T-helper 2 cell treated with Interferon-gamma antibody and Interleukin-4, amounts not matched to agents 5 μg/mL and 100 μg/mL, for 36 hours (primary cell): ENCODE measurements around the gene SERPINF2.

ENCODE experiments used
- DNase-seq: peaks from one replicate; pipeline ENCODE4 v3.0.0; 2021; ENCODE audit warnings: low spot score
- H3K27ac Mint-ChIP-seq: one replicate; pipeline ENCODE4 v1.8.0; 2021; ENCODE audit warnings: mild to moderate bottlenecking, mixed read lengths
- H3K27me3 Mint-ChIP-seq: one replicate; pipeline ENCODE4 v1.8.0; 2021; ENCODE audit warnings: low read depth, mixed read lengths
- H3K36me3 Mint-ChIP-seq: one replicate; pipeline ENCODE4 v1.8.0; 2021; ENCODE audit warnings: low read depth, mixed read lengths
- H3K4me1 Mint-ChIP-seq: one replicate; pipeline ENCODE4 v1.8.0; 2021; ENCODE audit warnings: low read depth, mixed read lengths
- H3K4me3 Mint-ChIP-seq: one replicate; pipeline ENCODE4 v1.8.0; 2022; ENCODE audit warnings: mild to moderate bottlenecking, moderate library complexity, mixed read lengths
- H3K9me3 Mint-ChIP-seq: one replicate; pipeline ENCODE4 v1.8.0; 2021; ENCODE audit warnings: mixed read lengths

SERPINF2 gene

DNA sequence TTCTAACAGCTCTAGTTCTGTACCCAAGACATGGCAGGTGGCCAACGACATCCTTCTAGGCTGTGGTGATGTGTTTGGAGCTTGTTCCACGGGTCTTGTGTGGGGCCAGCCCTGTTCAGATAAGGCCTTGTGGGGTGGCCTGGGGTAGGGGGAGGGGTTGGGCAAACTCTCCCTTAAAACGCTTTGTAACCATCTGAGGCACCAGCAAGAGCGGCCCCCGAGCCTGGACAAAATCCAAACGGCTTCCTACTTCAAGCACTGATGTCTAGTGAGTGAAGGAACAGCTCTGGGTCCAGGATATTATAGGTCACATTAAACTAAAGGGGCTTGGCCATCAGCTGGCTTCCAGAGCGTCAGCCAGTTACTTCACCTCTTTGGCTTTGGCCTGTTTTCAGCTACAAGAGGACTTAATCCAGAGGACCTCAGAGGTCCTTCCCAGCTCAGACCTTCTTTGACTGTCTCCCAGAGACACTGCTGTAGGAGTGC lies 31.1 kb downstream of the SERPINF2 start:
- Mint-ChIP-seq H3K4me3 (no peak overlapping the region), H3K27me3 (no peaks in the 10 kb centered on the region), H3K9me3 (no peaks in the 10 kb centered on the region), H3K36me3 (peaks cover 18% of the 10 kb centered on the region), H3K27ac (no peak overlapping the region), H3K4me1 (peaks cover 7% of the 10 kb centered on the region)
- DNase-seq = no peak

DNA sequence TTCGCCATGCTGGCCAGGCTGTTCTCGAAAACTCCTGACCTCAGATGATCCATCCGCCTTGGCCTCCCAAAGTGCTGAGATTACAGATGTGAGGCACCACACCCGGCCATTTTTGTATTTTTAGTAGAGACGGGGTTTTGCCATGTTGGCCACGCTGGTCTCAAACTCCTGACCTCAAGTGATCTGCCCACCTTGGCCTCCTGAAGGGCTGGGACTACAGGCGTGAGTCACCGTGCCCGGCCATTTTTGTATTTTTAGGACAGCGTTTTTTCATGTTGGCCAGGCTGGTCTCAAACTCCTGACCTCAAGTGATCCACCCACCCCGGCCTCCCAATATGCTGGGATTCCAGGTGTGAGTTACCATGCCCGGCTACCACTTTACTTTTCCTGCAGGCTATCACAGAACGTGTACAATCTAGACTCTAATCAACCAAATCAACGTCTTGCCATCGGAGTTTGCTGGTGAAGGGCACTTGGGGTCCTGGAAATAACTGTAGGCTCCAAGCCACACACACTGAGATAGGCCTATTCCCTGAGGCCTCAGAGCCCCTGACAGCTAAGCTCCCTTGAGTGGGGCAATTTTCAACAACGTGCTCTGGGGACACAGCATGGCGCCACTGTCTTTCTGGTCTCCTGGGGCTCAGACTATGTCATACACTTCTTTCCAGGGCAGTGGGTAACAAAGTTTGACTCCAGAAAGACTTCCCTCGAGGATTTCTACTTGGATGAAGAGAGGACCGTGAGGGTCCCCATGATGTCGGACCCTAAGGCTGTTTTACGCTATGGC lies 31.9 kb downstream of the SERPINF2 start:
- H3K4me1 Mint-ChIP-seq = peaks cover 3% of the 10 kb centered on the region
- DNase-seq = no peak
- no peak overlapping the region for H3K4me3 Mint-ChIP-seq
- H3K27ac Mint-ChIP-seq = no peak overlapping the region
- no peaks in the 10 kb centered on the region for H3K27me3 Mint-ChIP-seq
- H3K36me3 Mint-ChIP-seq = peaks cover 21% of the 10 kb centered on the region
- H3K9me3 Mint-ChIP-seq = no peaks in the 10 kb centered on the region

DNA sequence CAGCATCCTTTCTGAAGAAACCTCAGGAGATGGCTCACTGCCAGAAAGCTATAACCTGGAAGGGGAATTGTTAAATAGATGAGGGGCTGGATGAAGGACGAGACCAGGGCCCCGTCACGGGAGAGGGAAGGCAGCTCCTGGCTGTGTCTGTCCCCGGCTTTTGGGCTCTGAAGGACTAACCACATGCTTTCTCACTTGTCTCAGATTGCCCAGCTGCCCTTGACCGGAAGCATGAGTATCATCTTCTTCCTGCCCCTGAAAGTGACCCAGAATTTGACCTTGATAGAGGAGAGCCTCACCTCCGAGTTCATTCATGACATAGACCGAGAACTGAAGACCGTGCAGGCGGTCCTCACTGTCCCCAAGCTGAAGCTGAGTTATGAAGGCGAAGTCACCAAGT lies 33.7 kb downstream of the SERPINF2 start:
- DNase-seq = no peak
- Mint-ChIP-seq H3K27ac (no peak overlapping the region), H3K27me3 (no peaks in the 10 kb centered on the region), H3K4me1 (no peaks in the 10 kb centered on the region), H3K4me3 (no peak overlapping the region), H3K9me3 (no peaks in the 10 kb centered on the region), H3K36me3 (peaks cover 30% of the 10 kb centered on the region)

DNA sequence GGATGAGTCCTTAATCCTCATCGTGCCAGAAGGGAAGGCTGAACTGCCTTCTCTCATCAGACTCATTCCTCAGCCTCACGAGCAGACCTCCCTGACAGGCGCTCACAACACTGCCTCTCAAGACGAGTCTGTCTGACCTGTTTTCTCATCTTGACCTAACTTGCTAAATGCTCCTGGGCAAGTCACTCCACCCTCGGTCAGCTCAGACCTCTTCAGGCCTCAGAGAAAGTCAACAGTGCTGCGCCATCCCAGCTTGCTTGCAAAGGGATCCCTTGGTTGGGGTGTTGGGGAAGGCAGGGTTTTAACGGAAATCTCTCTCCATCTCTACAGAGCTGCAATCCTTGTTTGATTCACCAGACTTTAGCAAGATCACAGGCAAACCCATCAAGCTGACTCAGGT lies 34.2 kb downstream of the SERPINF2 start:
- Mint-ChIP-seq H3K27ac (no peak overlapping the region), H3K27me3 (no peaks in the 10 kb centered on the region), H3K4me1 (no peaks in the 10 kb centered on the region), H3K36me3 (peaks cover 32% of the 10 kb centered on the region), H3K9me3 (no peaks in the 10 kb centered on the region), H3K4me3 (no peak overlapping the region)
- DNase-seq = no peak

DNA sequence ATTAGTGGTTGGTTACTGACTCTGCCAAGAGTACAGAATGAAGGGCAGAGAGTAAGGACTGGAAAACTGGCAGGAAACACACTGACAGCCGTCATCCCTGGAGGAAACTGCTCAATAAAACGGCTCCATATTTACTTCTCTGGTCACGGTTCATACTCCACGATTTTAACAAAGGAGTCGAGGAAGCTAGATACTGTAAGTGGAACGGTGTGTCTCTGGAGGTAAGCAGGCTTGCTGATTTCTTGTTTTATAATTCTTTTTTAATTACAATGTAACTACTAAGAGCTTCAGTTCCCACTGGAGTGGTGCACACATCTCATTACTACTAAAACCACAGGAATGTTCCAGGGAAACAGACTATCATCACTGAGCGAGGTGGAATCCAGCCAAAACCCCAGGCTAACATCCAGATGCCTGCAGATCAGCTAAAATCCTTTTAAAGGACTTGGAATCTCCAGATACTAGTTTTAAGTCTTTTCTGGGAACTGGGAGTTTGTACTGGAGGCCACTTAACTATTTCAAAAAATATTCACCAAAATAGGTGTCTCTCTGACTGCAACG lies 37.0 kb downstream of the SERPINF2 start:
- Mint-ChIP-seq H3K4me3 (no peak overlapping the region), H3K27me3 (no peaks in the 10 kb centered on the region), H3K9me3 (no peaks in the 10 kb centered on the region), H3K4me1 (peaks cover 5% of the 10 kb centered on the region), H3K27ac (no peak overlapping the region), H3K36me3 (peaks cover 58% of the 10 kb centered on the region)
- DNase-seq = no peak

DNA sequence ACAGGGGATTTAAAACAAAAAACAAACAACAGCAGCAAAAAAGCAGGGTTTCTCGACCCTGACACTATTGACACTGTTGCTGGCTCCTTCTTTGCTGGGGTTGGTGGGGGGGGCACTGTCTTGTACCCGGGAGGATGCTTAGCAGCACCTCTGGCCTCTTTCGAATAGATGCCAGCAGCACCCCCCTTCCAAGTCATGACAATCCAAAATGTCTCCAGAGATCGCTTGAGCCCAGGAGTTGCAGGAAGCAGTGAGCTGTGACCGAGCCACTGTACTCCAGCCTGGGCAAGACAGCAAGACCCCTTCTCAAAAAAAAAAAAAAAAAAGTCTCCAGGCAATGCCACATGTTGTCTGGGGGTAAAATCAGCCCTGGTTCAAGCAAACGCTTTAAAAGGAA lies 39.5 kb downstream of the SERPINF2 start:
- no peaks in the 10 kb centered on the region for H3K27me3 Mint-ChIP-seq
- peaks cover 5% of the 10 kb centered on the region for H3K4me1 Mint-ChIP-seq
- H3K36me3 Mint-ChIP-seq = peaks cover 53% of the 10 kb centered on the region
- no peaks in the 10 kb centered on the region for H3K9me3 Mint-ChIP-seq
- no peak for DNase-seq
- H3K27ac Mint-ChIP-seq = no peak overlapping the region
- no peak overlapping the region for H3K4me3 Mint-ChIP-seq

DNA sequence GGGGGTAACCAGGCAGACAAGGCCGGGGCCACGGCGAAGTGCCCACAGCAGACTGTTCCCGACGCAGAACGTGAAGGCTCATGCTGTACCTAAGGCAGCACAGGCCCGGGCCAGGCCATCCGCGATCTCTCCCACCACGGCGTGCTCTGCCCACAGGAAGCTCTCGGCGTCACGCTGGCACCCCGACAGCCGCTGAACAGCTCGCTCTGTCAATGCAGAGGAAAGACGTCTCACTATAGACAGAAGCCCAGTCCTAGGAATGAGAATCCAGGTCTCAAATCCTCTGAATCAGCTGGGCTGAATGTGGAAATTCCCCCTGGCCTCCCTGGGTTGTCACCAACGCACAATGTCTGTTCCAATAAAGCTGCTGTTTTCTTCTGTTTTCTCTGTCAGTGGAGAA lies 40.6 kb downstream of the SERPINF2 start:
- H3K27ac Mint-ChIP-seq = no peak overlapping the region
- no peak for DNase-seq
- H3K36me3 Mint-ChIP-seq = peaks cover 52% of the 10 kb centered on the region
- no peaks in the 10 kb centered on the region for H3K9me3 Mint-ChIP-seq
- no peak overlapping the region for H3K4me3 Mint-ChIP-seq
- H3K4me1 Mint-ChIP-seq = peaks cover 5% of the 10 kb centered on the region
- H3K27me3 Mint-ChIP-seq = no peaks in the 10 kb centered on the region

DNA sequence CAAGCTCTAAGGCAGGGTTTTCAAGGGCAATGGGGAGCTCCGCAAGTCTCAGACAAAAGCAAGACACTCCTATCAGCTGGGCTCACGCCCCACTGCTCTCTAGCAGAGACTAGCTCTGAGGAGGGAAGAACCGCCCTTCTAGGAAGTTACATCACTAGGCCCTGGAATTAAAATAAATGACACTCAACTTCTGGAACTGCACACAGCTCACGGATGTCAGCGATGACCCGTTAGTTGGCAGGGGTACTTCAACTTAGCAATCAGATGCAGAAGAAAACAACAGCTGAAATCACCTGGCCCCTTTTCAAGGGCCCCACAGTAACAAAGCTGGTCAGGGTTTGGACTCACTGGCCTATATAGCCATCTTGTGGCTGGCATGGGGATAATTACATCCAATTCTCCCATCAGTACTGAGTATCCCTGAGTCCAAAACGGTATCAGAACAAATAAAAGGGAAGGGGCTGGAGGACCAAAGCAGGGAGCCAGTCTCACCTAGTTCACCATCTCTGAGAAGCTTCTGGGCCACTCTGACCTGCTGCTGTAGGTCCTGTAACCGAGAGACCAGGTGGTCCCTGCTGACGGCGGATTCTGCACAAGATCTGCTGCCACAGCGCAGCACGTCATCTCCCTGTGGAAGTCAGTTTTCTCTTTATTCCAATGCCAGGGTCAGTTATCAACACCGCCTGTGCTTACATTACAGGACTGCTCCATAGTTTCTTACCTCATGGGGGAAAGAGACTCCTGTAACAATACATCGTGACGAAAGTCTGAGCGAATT lies 41.4 kb downstream of the SERPINF2 start:
- H3K36me3 Mint-ChIP-seq = peaks cover 48% of the 10 kb centered on the region
- DNase-seq = no peak
- no peaks in the 10 kb centered on the region for H3K9me3 Mint-ChIP-seq
- peak overlapping the region; percentile 54 for H3K27ac Mint-ChIP-seq
- H3K27me3 Mint-ChIP-seq = no peaks in the 10 kb centered on the region
- no peak overlapping the region for H3K4me3 Mint-ChIP-seq
- H3K4me1 Mint-ChIP-seq = peaks cover 5% of the 10 kb centered on the region

DNA sequence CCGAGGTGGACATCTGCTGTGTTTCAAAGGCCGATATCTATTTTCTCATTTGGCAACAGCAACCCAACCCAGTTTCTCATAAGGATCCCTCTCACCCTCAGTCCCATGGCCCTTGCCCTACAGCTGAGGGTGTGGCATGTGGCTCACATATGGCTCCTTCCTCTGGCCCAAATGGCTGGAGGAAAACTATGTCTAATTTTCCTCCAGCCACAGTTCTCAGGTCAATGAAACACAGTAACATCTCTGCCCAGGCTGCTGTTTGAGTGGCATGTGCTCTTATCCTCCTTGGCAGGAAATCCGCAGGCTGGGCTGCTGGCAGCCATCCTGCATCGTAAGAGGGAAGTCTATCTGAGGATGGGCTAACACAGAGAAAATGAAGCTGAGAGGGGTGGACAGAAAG lies 43.3 kb downstream of the SERPINF2 start:
- DNase-seq = no peak
- peaks cover 40% of the 10 kb centered on the region for H3K36me3 Mint-ChIP-seq
- peaks cover 5% of the 10 kb centered on the region for H3K4me1 Mint-ChIP-seq
- H3K27me3 Mint-ChIP-seq = no peaks in the 10 kb centered on the region
- no peak overlapping the region for H3K27ac Mint-ChIP-seq
- no peak overlapping the region for H3K4me3 Mint-ChIP-seq
- no peaks in the 10 kb centered on the region for H3K9me3 Mint-ChIP-seq

DNA sequence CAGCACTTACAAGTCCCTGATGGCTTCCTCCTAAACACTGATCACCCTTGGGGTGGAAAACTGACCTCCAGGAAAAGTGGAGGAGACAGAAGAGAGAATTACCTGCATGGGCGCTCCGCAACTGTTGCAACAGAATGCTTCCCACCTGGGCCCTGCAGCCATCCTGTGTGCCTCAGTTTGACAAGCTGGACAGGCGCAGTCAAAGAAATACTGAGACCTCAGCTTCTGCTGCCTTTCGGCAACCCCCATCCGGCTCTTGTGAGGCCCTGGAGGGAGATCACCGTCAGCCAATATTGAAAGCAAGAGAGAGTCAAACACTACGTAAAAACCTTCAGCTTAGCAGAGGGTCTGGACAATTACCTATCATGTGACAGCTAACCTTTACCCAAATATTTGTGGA lies 44.0 kb downstream of the SERPINF2 start:
- H3K4me1 Mint-ChIP-seq = peaks cover 7% of the 10 kb centered on the region
- H3K9me3 Mint-ChIP-seq = no peaks in the 10 kb centered on the region
- no peaks in the 10 kb centered on the region for H3K27me3 Mint-ChIP-seq
- no peak overlapping the region for H3K27ac Mint-ChIP-seq
- H3K36me3 Mint-ChIP-seq = peaks cover 38% of the 10 kb centered on the region
- no peak for DNase-seq
- no peak overlapping the region for H3K4me3 Mint-ChIP-seq

DNA sequence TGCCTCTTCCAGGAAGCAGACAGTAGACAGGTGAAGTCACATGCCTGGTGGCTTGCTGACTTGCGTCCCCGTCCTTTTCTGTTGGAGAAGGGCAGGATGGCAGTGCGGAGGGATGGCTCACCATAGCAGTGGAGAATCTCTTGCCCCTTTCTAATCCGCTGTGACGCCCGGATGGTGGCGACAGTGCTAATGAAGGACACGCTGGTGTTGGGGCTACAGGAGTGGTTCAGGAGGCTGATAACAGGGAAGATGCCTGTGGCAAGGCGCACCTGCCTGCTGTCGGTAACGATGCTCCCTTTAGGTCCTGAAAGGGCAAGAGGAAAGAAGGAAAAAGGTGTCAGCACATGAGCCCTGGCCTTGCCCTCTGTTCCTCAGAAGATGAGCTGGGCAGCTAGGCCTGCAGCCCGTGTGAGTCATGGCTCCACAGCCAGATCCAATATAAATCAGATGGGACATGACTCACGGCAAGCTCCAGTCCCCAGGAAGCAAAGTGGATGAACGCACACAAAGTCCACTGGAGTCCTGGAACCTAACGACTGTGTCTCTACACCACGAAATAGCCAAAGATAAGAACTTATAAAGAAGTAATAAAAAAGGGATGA lies 44.7 kb downstream of the SERPINF2 start:
- Mint-ChIP-seq H3K9me3 (no peaks in the 10 kb centered on the region), H3K4me3 (no peak overlapping the region), H3K27me3 (no peaks in the 10 kb centered on the region), H3K4me1 (peaks cover 7% of the 10 kb centered on the region), H3K36me3 (peaks cover 31% of the 10 kb centered on the region), H3K27ac (peak overlapping the region; percentile 2)
- DNase-seq = no peak

DNA sequence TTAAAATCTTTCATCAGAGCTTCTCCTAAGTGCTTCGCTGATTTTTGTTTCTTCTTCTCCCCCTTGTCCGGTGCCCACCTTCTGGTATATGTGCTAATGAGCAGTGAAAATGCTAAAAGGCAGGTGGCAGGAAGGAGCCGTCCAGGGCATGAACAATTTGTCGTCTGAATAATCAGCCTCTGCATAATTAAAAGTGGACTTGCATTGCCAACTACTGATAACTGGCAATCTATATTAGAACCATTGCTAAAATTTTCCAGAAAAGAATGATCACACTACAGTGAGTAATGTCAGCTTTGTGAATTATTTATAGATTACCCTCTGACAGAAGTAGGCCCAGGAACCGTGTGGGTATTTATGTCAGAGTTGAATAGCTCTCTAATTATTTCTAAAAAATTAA lies 47.3 kb downstream of the SERPINF2 start:
- no peak for DNase-seq
- Mint-ChIP-seq H3K9me3 (no peaks in the 10 kb centered on the region), H3K27ac (no peak overlapping the region), H3K4me3 (no peak overlapping the region), H3K36me3 (peaks cover 12% of the 10 kb centered on the region), H3K4me1 (peaks cover 7% of the 10 kb centered on the region), H3K27me3 (no peaks in the 10 kb centered on the region)

DNA sequence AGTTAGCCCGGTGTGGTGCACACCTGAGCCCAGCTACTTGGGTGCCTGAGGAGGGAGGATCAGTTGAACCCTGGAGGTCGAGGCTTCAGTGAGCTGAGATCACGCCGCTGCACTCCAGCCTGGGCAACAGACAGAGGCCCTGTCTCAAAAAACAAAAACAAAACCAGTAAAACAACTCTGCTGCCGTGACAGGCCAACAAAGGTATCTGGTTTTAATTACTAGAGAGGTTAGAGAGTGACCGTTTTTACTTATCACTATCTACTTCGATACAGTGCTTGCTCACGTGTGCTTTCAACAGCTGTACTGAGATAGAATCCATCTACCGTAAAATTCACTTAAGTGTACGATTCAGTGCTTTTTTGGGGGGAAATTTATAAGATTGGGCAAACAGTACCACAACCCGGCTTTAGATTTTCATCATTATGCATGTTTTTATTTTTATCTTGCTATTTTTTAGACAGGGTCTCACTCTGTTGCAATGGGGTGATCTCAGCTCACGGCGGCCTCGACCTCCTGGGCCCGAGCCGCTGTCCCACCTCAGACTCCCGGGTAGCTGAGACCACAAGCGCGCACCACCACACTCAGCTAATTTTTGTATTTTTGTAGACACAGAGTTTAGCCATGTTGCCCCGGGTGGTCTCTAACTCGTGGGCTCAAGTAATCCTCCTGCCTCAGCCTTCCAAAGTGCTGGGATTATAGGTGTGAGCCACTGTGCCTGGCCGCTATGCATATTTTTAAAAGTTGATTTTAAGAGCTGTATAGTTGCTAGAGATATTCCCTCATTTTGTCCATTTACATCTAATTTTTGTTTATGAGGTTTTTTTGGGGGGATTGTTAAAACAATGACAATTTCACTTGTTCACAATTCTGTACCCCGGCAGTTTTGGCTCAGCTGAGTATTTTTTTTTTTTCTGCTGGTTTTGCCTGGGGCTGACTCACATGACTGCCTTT lies 50.1 kb downstream of the SERPINF2 start:
- Mint-ChIP-seq H3K4me3 (no peak overlapping the region), H3K27me3 (no peaks in the 10 kb centered on the region), H3K27ac (no peak overlapping the region), H3K9me3 (no peaks in the 10 kb centered on the region), H3K36me3 (peaks cover 15% of the 10 kb centered on the region), H3K4me1 (peaks cover 13% of the 10 kb centered on the region)
- no peak for DNase-seq
